Thoracic aorta (tissue), 2 donors: ENCODE results near the gene PLAAT1. TPM values are rescaled to one million over a fixed set of nuclear protein-coding genes. Genes with fewer than 3 reads are reported as not detected.
A peak's percentile ranks its signal among the peaks of the same experiment; 100 is the strongest.

Experiments used
- ATAC-seq: fragments of 150-250 bp; one replicate; pipeline ENCODE4 v1.8.0; 2017; ENCODE audit warnings: low read depth; ENCODE audit not compliant: insufficient number of reproducible peaks, low FRiP score
- DNase-seq: peaks from one replicate; pipeline ENCODE4 v3.0.0-alpha.2; 2020; ENCODE audit warnings: low spot score
- H3K27ac ChIP-seq, 2 donors: fragments of 200-600 bp; sonication (generic); 1 replicate in 1 of 2; 2 replicates in 1 of 2; pipeline ENCODE4 v1.5.1; 2016; ENCODE audit warnings: mild to moderate bottlenecking in 2 of 2, moderate library complexity in 2 of 2
- H3K27me3 ChIP-seq: fragments of 200-600 bp; sonication (generic); replicated peaks from 2 replicates; pipeline ENCODE4 v1.6.0; 2016; ENCODE audit warnings: mild to moderate bottlenecking; ENCODE audit not compliant: insufficient read depth
- H3K36me3 ChIP-seq: fragments of 200-600 bp; sonication (generic); one replicate; pipeline ENCODE4 v1.5.1; 2016
- H3K4me1 ChIP-seq, 2 donors: fragments of 200-600 bp; sonication (generic); 1 replicate in 1 of 2; 2 replicates in 1 of 2; pipeline versions ENCODE4 v1.5.1 to v1.6.0; 2016; ENCODE audit warnings: low read depth in 2 of 2, mild to moderate bottlenecking in 1 of 2; ENCODE audit not compliant: control insufficient read depth in 1 of 2
- H3K4me3 ChIP-seq: fragments of 200-600 bp; sonication (generic); 2 replicates; pipeline ENCODE4 v1.5.1; 2016; ENCODE audit warnings: mild to moderate bottlenecking
- H3K9me3 ChIP-seq: fragments of 200-600 bp; sonication (generic); 2 replicates; pipeline ENCODE4 v1.5.1; 2016
- CTCF ChIP-seq: fragments of 200-600 bp; sonication (generic); IDR thresholded peaks from one replicate; pipeline ENCODE4 v1.5.1; 2019; ENCODE audit warnings: antibody characterized with exemption
- total RNA-seq, 2 donors: library from RNA; depleted of rRNA; stranded (reverse); fragments of >200 nt; gene quantifications; one replicate each; pipeline versions ENCODE4 v1.1.0 to v1.2.3, GENCODE V29; 2016

The PLAAT1 gene
- total RNA-seq, 2 donors from 2014 or later = not detected

GRCh38 chr3:193237030-193237429 lies 4.0 kb upstream of the PLAAT1 start:
- Histone ChIP-seq H3K9me3 (no peaks in the 10 kb centered on the region), H3K4me1 (no peaks in the 10 kb centered on the region), H3K27me3 (no peaks in the 10 kb centered on the region), H3K36me3 (no peaks in the 10 kb centered on the region), H3K4me3 (no peak overlapping the region), H3K27ac (no peak overlapping the region)
- ATAC-seq (no peak), DNase-seq (no peak)
- no peak for TF ChIP-seq CTCF

- no peaks in the 10 kb centered on the region for H3K4me1 ChIP-seq
- H3K27me3 ChIP-seq = no peaks in the 10 kb centered on the region
- no peaks in the 10 kb centered on the region for H3K36me3 ChIP-seq
- peak overlapping the region; percentile 72 for H3K4me3 ChIP-seq
- no peak for DNase-seq
- TF ChIP-seq CTCF = no peak
- no peak for ATAC-seq
- no peaks in the 10 kb centered on the region for H3K9me3 ChIP-seq
- H3K27ac ChIP-seq = no peak overlapping the region
Measured at GRCh38 chr3:193240436-193240849, 579 bp upstream of the PLAAT1 start.

GRCh38 chr3:193241716-193242115 lies 694 bp downstream of the PLAAT1 start:
- Histone ChIP-seq H3K4me1 (no peaks in the 10 kb centered on the region), H3K27ac (peak overlapping the region; percentile 72 to 76), H3K27me3 (no peaks in the 10 kb centered on the region), H3K9me3 (no peaks in the 10 kb centered on the region), H3K4me3 (peak overlapping the region; percentile 72), H3K36me3 (no peaks in the 10 kb centered on the region)
- ATAC-seq (no peak), DNase-seq (no peak)
- no peak for TF ChIP-seq CTCF

- no peak for DNase-seq
- Histone ChIP-seq H3K27me3 (no peaks in the 10 kb centered on the region), H3K4me1 (no peaks in the 10 kb centered on the region), H3K27ac (no peak overlapping the region), H3K4me3 (no peak overlapping the region), H3K9me3 (peaks cover 6% of the 10 kb centered on the region), H3K36me3 (no peaks in the 10 kb centered on the region)
- no peak for TF ChIP-seq CTCF
- no peak for ATAC-seq
Measured at GRCh38 chr3:193243571-193243970, 2.5 kb downstream of the PLAAT1 start.

GRCh38 chr3:193248848-193249468 lies 7.9 kb downstream of the PLAAT1 start:
- Histone ChIP-seq H3K27me3 (no peaks in the 10 kb centered on the region), H3K36me3 (no peaks in the 10 kb centered on the region), H3K4me3 (no peak overlapping the region), H3K4me1 (no peaks in the 10 kb centered on the region), H3K9me3 (peaks cover 22% of the 10 kb centered on the region), H3K27ac (no peak overlapping the region)
- no peak for TF ChIP-seq CTCF
- DNase-seq (no peak), ATAC-seq (no peak)
